HG02884 (cell line): ENCODE data around the gene MMP3.
"Not testable (repeated sequence)": the region's sequence is repeated elsewhere in the genome, so short reads cannot be mapped to it uniquely, and the experiment has no call there.

Source experiments
- ATAC-seq: cut with Tn5 transposase; IDR thresholded peaks from one replicate; pipeline ENCODE4 v1.9.1; 2021; ENCODE audit warnings: mild to moderate bottlenecking, moderate library complexity; ENCODE audit not compliant: unreplicated experiment

Gene MMP3

DNA sequence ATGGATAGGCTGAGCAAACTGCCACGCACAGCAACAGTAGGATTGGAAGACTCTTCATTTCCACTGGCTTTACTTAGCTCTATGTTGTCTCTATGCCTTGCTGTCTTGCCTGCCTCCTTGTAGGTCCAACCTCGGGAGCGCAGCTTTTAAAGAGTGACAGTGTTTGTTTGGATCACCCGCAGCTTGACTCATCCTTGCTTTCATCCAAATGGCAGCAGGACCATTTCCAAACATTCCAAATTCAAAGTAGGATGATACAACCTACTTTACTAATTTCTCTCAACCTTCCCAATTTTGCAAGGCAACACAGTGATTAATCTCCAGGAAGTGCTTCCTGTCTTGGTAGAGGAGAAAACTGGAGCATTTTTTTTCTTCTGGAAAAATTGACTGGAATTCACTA is at the start of gene MMP3:
MMP3 (minus strand) TSS at position 121 of the 400 bp plus-strand sequence; CDS start at position 58, 63 bp downstream.
- no peak for ATAC-seq

- ATAC-seq = no peak
Observed at GRCh38 chr11:102891736-102892135, 48.3 kb upstream of the MMP3 start.

DNA sequence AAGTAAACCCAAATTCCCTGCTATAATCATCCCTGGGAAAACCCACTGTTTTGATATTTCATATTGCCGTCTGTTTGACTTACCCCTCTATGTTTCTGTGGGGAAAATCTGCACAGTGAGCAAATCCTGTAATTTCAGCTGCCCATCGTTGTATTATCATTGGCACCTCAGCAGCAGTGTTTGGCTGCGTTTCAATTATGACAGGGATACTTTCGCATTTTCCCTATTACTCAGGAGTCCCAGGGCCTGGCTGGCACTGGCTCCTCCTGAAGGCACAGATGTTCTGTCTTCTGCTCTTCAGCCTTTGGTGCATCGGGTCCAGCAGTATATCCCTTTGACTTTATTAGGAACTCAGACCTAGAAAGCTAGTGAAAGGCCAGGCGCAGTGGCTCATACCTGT is 43.6 kb upstream of the MMP3 start:
- no peak for ATAC-seq

- no peak for ATAC-seq
Observed at GRCh38 chr11:102883141-102883540, 39.7 kb upstream of the MMP3 start.

DNA sequence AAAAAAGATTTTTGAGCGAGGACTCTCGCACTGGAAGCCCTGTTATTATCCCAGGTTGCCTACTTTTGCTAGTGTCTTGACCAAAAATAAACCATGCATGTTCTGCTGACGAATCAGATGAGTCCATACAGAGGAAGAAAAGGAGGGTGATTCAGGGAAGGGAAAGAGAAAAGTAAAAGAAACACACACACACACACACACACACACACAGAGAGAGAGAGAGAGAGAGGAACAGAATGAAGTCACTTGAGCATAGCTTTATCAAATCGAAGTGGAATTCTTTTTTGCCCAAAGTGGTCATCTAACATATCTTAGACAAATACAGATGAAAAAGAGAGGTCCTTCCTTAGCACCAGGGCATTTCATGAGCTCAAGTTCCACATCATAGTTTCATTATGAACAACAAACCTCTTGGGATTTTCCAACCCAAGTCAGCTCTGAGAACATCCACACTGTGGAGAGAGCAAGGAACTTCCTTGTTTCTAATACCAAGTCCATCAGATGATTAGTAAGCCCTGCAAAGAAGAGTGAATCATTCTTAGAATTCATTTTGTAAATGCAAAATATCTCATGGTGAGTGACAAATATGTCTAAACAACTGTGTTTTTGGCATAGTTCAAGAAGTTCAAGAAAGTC is 39.1 kb upstream of the MMP3 start:
- ATAC-seq = peak; percentile 81

- ATAC-seq = no peak
Observed at GRCh38 chr11:102879801-102880200, 36.4 kb upstream of the MMP3 start.

DNA sequence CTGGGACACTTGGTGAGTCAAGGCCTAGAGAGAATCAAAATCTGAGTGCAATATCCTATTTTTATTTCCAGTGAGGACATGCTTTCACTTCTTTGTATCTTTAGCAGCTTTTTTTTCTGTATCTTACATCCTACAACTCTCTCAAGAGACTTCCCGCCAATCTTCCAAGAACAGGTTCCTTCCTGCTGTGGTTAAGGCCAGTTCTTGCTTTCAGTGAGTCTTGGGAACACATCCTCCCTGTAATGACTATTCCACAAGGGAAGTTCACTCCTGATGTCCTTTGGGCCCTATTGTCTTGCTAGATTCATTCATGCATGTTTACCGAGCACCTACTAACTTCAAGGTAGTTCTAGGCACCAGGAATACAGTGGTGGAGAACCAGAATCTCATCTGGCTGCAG is 35.2 kb upstream of the MMP3 start:
- ATAC-seq = no peak

DNA sequence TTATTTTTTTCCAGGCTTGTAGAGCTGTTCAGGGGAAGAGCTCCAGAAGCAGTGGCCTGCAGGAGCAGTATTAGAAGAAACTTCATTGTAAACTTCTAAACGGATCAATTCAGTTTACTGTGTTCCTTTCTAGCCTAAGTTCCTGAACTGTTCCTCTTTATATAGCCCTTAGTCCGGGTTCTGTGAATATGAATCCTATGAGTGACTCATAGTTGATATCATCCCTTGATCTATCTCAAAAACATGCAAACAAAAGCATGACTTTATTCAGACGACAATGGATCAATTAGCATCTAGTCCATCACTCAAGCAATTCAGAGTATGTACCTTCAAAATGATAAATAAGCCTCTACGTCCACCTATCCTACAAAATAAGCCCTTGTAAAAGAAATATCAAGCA is 31.4 kb upstream of the MMP3 start, which contains the start of gene MMP12:
MMP12 (minus strand) TSS at position 131 of the 400 bp plus-strand sequence; CDS start at position 86, 45 bp downstream.
- ATAC-seq = no peak

- not testable (repeated sequence) for ATAC-seq
Observed at GRCh38 chr11:102869354-102869964, 26.1 kb upstream of the MMP3 start.

DNA sequence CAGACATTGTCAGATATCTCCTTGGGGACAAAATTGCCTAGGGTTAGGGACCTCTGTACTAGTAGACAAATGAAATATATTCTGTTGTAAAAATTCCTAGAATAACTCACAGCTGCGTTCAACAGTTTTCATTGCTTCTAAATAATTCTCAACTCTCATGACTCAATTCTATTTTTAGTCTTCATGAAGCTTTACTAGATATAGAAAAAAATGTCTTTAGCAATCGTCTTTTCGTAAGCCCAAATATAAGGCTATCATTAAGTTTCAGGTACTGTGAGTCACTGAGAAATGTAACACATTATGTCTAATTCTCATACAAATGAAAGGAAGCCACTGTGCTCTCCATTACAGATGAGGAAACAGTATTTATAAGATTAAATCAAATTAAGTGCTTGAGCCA is 24.9 kb upstream of the MMP3 start:
- no peak for ATAC-seq

DNA sequence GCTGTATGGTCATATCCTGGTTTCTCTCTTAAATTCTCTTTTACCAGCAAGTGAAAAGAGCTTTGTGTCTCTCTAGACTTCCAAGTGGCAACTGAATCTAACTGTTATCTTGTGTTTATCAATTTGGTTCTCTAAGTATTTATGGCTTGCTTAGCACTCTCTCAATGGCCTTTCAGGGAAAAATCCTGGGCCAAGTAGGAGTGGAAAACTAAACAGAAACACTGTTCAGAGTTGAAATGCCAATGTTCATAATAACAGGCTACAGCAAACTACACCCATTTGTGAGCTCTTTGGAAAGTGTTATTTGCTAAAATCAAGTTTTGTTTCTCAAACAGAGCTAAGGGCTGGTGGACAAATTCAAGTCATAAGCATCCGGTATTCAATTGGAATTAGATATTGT is 21.3 kb upstream of the MMP3 start:
- ATAC-seq = no peak

- ATAC-seq = no peak
Observed at GRCh38 chr11:102853956-102854355, 10.5 kb upstream of the MMP3 start.

DNA sequence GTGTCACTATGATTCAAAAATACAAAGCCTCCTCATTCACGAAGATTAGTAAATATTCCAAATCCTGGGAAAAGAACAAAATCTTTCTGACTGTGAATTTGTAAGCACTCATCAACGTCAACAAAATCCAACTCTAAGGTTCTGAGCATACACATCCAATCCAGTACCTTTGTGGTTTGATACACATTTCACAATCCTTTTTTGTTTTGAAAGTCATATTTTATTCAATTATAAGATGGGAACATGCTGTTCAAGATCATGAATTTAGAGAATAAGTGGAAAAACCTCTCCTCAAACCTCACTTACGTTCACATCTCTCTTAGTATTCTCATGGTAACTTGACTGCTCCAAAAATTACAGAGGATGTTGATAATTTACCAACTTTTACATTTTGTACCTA is 9.6 kb upstream of the MMP3 start:
- ATAC-seq = no peak

GRCh38 chr11:102850973-102851745 is 7.8 kb upstream of the MMP3 start:
- ATAC-seq = no peak

- no peak for ATAC-seq
Observed at GRCh38 chr11:102849311-102849710, 5.9 kb upstream of the MMP3 start.

- ATAC-seq = no peak
Observed at GRCh38 chr11:102846292-102846691, 2.9 kb upstream of the MMP3 start.

- no peak for ATAC-seq
Observed at GRCh38 chr11:102842930-102843329, 479 bp downstream of the MMP3 start.

GRCh38 chr11:102840018-102840417 is 3.4 kb downstream of the MMP3 start:
- ATAC-seq = no peak

DNA sequence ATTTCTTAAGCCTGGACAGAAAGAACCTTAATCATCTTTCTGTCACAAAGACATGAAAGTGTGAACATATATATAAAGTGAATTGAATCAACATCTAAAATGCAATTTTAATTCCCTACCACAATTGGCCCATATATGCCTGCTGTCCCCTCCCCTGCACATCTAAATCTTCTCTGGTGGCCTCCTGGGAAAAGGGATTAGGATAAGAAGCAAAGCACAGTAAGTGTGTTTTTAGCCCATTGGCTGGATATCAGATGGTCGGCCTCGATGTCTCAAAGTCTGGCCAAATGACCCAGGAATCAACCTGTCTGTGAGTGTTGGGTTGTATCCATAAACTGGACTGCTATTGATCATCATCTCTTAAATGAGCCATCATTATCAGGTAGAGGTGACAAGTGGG is 5.8 kb downstream of the MMP3 start:
- no peak for ATAC-seq

DNA sequence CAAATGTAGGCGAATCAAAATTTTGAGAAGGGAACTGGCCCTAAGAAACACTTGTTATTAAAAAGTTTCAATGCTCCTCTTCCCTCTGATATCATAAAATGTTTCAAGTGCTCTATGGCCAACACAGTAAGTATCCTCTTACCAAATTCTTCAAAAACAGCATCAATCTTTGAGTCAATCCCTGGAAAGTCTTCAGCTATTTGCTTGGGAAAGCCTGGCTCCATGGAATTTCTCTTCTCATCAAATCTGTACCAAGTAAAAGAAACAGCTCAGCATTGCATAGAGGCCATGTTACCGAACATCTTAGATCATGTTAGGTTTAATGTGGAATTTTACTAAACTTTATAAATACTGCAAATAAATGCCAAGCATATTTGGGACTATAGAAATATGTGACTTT is 6.3 kb downstream of the MMP3 start:
- ATAC-seq = no peak

GRCh38 chr11:102836290-102836875 is 7.0 kb downstream of the MMP3 start:
- ATAC-seq = no peak

GRCh38 chr11:102833731-102834130 is 9.7 kb downstream of the MMP3 start:
- no peak for ATAC-seq
